CD14-positive monocyte (primary cell): ENCODE results near the gene TMEM178B. TPM values are rescaled to one million over a fixed set of nuclear protein-coding genes. Genes with fewer than 3 reads are reported as not detected.

Experiments used
- DNase-seq, 3 donors: peaks; one replicate each; pipeline ENCODE4 v3.0.0-alpha.2; 2011 to 2022
- H2AFZ ChIP-seq: 2 replicates; pipeline ENCODE4 v1.6.0; 2012; ENCODE audit warnings: mild to moderate bottlenecking, low read depth, low read length, inconsistent platforms; ENCODE audit not compliant: insufficient read depth, poor library complexity, severe bottlenecking
- H3K27ac ChIP-seq, 2 donors: 1 replicate in 1 of 2; 2 replicates in 1 of 2; pipeline ENCODE4 v1.5.1; 2012 to 2013; ENCODE audit warnings: low read length in 2 of 2, control low read depth in 1 of 2, inconsistent platforms in 1 of 2, low read depth in 1 of 2, mild to moderate bottlenecking in 1 of 2
- H3K27me3 ChIP-seq, 2 donors: one replicate each; pipeline versions ENCODE4 v1.6.0 to v1.6.1; 2011 to 2013; ENCODE audit warnings: low read length in 2 of 2; ENCODE audit not compliant: control insufficient read depth in 2 of 2, insufficient read depth in 2 of 2
- H3K36me3 ChIP-seq, 2 donors: replicated peaks in 1 of 2; 1 replicate in 1 of 2; 2 replicates in 1 of 2; pipeline versions ENCODE4 v1.5.1 to v1.6.1; 2012 to 2013; ENCODE audit warnings: low read length in 2 of 2, control low read depth in 1 of 2, inconsistent platforms in 1 of 2, mild to moderate bottlenecking in 1 of 2; ENCODE audit not compliant: insufficient read depth in 2 of 2, control insufficient read depth in 1 of 2
- H3K4me1 ChIP-seq, 2 donors: 1 replicate in 1 of 2; 2 replicates in 1 of 2; pipeline versions ENCODE4 v1.5.1 to v1.6.1; 2012 to 2013; ENCODE audit warnings: low read length in 2 of 2, control low read depth in 1 of 2, inconsistent platforms in 1 of 2, mild to moderate bottlenecking in 1 of 2, moderate library complexity in 1 of 2; ENCODE audit not compliant: insufficient read depth in 2 of 2, control insufficient read depth in 1 of 2
- H3K4me2 ChIP-seq: replicated peaks from 2 replicates; pipeline ENCODE3; 2012; ENCODE audit warnings: low read length, moderate library complexity, mild to moderate bottlenecking; ENCODE audit not compliant: poor library complexity, severe bottlenecking; ENCODE audit errors: extremely low read depth
- H3K4me3 ChIP-seq, 3 experiments: fragments of 200-600 bp in 1 of 3; sonication (generic) in 1 of 3; replicated peaks in 1 of 3; 1 replicate in 2 of 3; 2 replicates in 1 of 3; pipeline ENCODE4 v1.5.1; 2011 to 2013; ENCODE audit warnings: low read length in 3 of 3, mild to moderate bottlenecking in 3 of 3, control low read depth in 2 of 3, low read depth in 2 of 3, inconsistent platforms in 1 of 3, moderate library complexity in 1 of 3
- H3K79me2 ChIP-seq: 2 replicates; pipeline ENCODE4 v1.6.0; 2012; ENCODE audit warnings: mild to moderate bottlenecking, control low read depth, inconsistent platforms, low read length, moderate library complexity; ENCODE audit not compliant: insufficient read depth
- H3K9ac ChIP-seq: 2 replicates; pipeline ENCODE4 v1.6.0; 2017; ENCODE audit warnings: low read length, mild to moderate bottlenecking; ENCODE audit not compliant: insufficient read depth, poor library complexity, severe bottlenecking
- H3K9me3 ChIP-seq, 2 donors: replicated peaks in 1 of 2; 1 replicate in 1 of 2; 2 replicates in 1 of 2; pipeline versions ENCODE4 v1.5.1 to v1.6.1; 2012 to 2013; ENCODE audit warnings: low read length in 2 of 2, control low read depth in 1 of 2; ENCODE audit not compliant: control insufficient read depth in 1 of 2, insufficient read depth in 1 of 2
- H4K20me1 ChIP-seq: 2 replicates; pipeline ENCODE4 v1.6.0; 2012; ENCODE audit warnings: mild to moderate bottlenecking, low read length, control low read depth, moderate library complexity; ENCODE audit not compliant: insufficient read depth
- H3K27ac Mint-ChIP-seq, 7 donors: one replicate each; pipeline ENCODE4 v1.8.0; 2020; ENCODE audit warnings: mild to moderate bottlenecking in 7 of 7, mixed read lengths in 7 of 7, moderate library complexity in 6 of 7, inconsistent platforms in 2 of 7
- H3K27me3 Mint-ChIP-seq, 3 donors: one replicate each; pipeline ENCODE4 v1.8.0; 2021 to 2022; ENCODE audit warnings: low read depth in 3 of 3, mild to moderate bottlenecking in 3 of 3, mixed read lengths in 3 of 3, moderate library complexity in 3 of 3, inconsistent platforms in 1 of 3
- H3K36me3 Mint-ChIP-seq, 2 donors: one replicate each; pipeline ENCODE4 v1.8.0; 2020; ENCODE audit warnings: mixed read lengths in 2 of 2, inconsistent platforms in 1 of 2, mild to moderate bottlenecking in 1 of 2
- H3K4me1 Mint-ChIP-seq: one replicate; pipeline ENCODE4 v1.8.0; 2020; ENCODE audit warnings: mild to moderate bottlenecking, mixed read lengths
- H3K4me3 Mint-ChIP-seq, 2 donors: one replicate each; pipeline ENCODE4 v1.8.0; 2020; ENCODE audit warnings: mild to moderate bottlenecking in 2 of 2, mixed read lengths in 2 of 2, moderate library complexity in 1 of 2
- H3K9me3 Mint-ChIP-seq, 7 donors: one replicate each; pipeline ENCODE4 v1.8.0; 2020 to 2022; ENCODE audit warnings: mixed read lengths in 7 of 7, mild to moderate bottlenecking in 6 of 7, moderate library complexity in 6 of 7, inconsistent platforms in 2 of 7
- WGBS: methylation state at CpG from one replicate; pipeline ENCODE4 v1.1.5; 2013; ENCODE audit warnings: missing lambda C conversion rate; ENCODE audit not compliant: insufficient coverage; 5-methylcytosine and 5-hydroxymethylcytosine counted together
- intact Hi-C, 2 donors: fragments of 100-400 bp; cut with micrococcal nuclease; formaldehyde crosslinking; loops; one replicate each; pipeline versions ENCODE4 v1.15.0 to v1.15.1; 2023
- polyA plus RNA-seq, 3 donors: library from polyadenylated mRNA; depleted of rRNA in 1 of 3; unstranded in 2 of 3; stranded (reverse) in 1 of 3; fragments of 300-500 nt in 2 of 3; fragments of >200 nt in 1 of 3; fragmentation: Illumina TruSeq in 2 of 3; gene quantifications; 1 replicate in 2 of 3; 2 replicates in 1 of 3; pipeline ENCODE4 v1.2.3, GENCODE V29; 2012 to 2021
- TF ChIP-seq, protein P1 (sequence below): fragments of 200-600 bp; IDR thresholded peaks from one replicate; pipeline ENCODE4 v1.8.0; 2022; ENCODE audit warnings: antibody characterized with exemption, mild to moderate bottlenecking

Gene TMEM178B
- polyA plus RNA-seq, 3 donors, result not detected

GRCh38 chr7:141512597-141512996 is 438.7 kb downstream of the TMEM178B start:
- no peaks in the 10 kb centered on the region for H3K36me3 Mint-ChIP-seq
- H3K27me3 ChIP-seq, result peaks cover 28 to 50% of the 10 kb centered on the region in 2 donors
- intact Hi-C loops, result no loop called here
- no peaks in the 10 kb centered on the region for H3K4me1 ChIP-seq
- H3K79me2 ChIP-seq, result no peaks in the 10 kb centered on the region
- H3K27ac ChIP-seq, result no peak overlapping the region
- H3K27ac Mint-ChIP-seq, result no peak overlapping the region
- no peak for DNase-seq
- TF ChIP-seq, protein P1, sequence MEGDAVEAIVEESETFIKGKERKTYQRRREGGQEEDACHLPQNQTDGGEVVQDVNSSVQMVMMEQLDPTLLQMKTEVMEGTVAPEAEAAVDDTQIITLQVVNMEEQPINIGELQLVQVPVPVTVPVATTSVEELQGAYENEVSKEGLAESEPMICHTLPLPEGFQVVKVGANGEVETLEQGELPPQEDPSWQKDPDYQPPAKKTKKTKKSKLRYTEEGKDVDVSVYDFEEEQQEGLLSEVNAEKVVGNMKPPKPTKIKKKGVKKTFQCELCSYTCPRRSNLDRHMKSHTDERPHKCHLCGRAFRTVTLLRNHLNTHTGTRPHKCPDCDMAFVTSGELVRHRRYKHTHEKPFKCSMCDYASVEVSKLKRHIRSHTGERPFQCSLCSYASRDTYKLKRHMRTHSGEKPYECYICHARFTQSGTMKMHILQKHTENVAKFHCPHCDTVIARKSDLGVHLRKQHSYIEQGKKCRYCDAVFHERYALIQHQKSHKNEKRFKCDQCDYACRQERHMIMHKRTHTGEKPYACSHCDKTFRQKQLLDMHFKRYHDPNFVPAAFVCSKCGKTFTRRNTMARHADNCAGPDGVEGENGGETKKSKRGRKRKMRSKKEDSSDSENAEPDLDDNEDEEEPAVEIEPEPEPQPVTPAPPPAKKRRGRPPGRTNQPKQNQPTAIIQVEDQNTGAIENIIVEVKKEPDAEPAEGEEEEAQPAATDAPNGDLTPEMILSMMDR, result no peak
- H3K4me2 ChIP-seq, result no peak overlapping the region
- WGBS, result no CpG with 5 or more reads among the region's 2 CpGs
- H3K27me3 Mint-ChIP-seq, result peaks cover 47 to 53% (median 49%) of the 10 kb centered on the region in 3 donors
- peaks cover 2 to 17% of the 10 kb centered on the region in 2 donors for H3K9me3 ChIP-seq
- H4K20me1 ChIP-seq, result no peaks in the 10 kb centered on the region
- no peak overlapping the region for H3K9ac ChIP-seq
- H3K4me3 ChIP-seq, result no peak overlapping the region
- H3K4me3 Mint-ChIP-seq, result peak overlapping the region in 1 of 2 donors; percentile 60
- H3K9me3 Mint-ChIP-seq, result peaks cover 4 to 25% (median 9%) of the 10 kb centered on the region in 7 donors
- no peak overlapping the region for H2AFZ ChIP-seq
- H3K4me1 Mint-ChIP-seq, result peaks cover 8% of the 10 kb centered on the region
- H3K36me3 ChIP-seq, result no peaks in the 10 kb centered on the region

- no peak overlapping the region for H3K4me2 ChIP-seq
- Mint-ChIP-seq H3K27me3 (peaks cover 47 to 53% (median 47%) of the 10 kb centered on the region in 3 donors), H3K9me3 (peaks cover 4 to 16% (median 10%) of the 10 kb centered on the region in 7 donors), H3K36me3 (no peaks in the 10 kb centered on the region), H3K27ac (no peak overlapping the region), H3K4me1 (peaks cover 8% of the 10 kb centered on the region), H3K4me3 (peak overlapping the region in 1 of 2 donors; percentile 35)
- H3K79me2 ChIP-seq, result no peaks in the 10 kb centered on the region
- H4K20me1 ChIP-seq, result no peaks in the 10 kb centered on the region
- no peak overlapping the region for H3K4me3 ChIP-seq
- WGBS, result 100% methylated on average over 1 of the region's 1 CpG
- TF ChIP-seq, protein P1, result no peak
- peaks cover 0 to 17% of the 10 kb centered on the region in 2 donors for H3K9me3 ChIP-seq
- H3K27ac ChIP-seq, result no peak overlapping the region
- DNase-seq, result no peak
- no peak overlapping the region for H3K9ac ChIP-seq
- intact Hi-C loops, result no loop called here
- no peaks in the 10 kb centered on the region for H3K36me3 ChIP-seq
- H3K4me1 ChIP-seq, result no peaks in the 10 kb centered on the region
- no peak overlapping the region for H2AFZ ChIP-seq
- H3K27me3 ChIP-seq, result peaks cover 28 to 50% of the 10 kb centered on the region in 2 donors
Measured at GRCh38 chr7:141513720-141514119, 439.9 kb downstream of the TMEM178B start.
